Fibroblast of lung (primary cell): ENCODE data around the gene DCUN1D1.

Experiments
- EZH2 ChIP-seq: IDR thresholded peaks from 2 replicates; pipeline ENCODE4 v1.5.1; 2012; ENCODE audit warnings: low read length, control low read depth, mild to moderate bottlenecking; ENCODE audit errors: missing control alignments
- TF ChIP-seq, protein P1 (sequence below), 2 donors: IDR thresholded peaks in 1 of 2; conservative IDR thresholded peaks in 1 of 2; 1 replicate in 1 of 2; 2 replicates in 1 of 2; pipeline ENCODE4 v1.5.1; 2011 to 2012; ENCODE audit warnings: low read length in 2 of 2, control low read depth in 1 of 2, inconsistent platforms in 1 of 2, low read depth in 1 of 2, mild to moderate bottlenecking in 1 of 2

DNA sequence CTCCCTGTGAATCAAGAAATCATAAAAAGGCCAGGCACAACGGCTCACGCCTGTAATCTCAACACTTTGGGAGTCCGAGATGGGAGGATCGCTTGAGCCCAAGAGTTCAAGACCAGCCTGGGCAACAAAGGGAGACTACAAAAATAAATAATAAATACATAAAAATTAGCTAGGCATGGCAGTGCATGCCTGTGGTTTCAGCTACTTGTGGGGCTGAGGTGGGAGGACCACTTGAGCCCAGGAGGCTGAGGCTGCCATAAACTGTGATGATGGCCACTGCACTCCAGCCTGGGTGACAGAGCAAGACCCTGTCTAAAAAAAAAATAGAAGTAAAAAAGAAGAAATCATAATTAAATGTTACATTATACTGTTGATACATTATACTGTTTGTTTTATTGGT is 28.0 kb upstream of the DCUN1D1 start:
- TF ChIP-seq, protein P1, sequence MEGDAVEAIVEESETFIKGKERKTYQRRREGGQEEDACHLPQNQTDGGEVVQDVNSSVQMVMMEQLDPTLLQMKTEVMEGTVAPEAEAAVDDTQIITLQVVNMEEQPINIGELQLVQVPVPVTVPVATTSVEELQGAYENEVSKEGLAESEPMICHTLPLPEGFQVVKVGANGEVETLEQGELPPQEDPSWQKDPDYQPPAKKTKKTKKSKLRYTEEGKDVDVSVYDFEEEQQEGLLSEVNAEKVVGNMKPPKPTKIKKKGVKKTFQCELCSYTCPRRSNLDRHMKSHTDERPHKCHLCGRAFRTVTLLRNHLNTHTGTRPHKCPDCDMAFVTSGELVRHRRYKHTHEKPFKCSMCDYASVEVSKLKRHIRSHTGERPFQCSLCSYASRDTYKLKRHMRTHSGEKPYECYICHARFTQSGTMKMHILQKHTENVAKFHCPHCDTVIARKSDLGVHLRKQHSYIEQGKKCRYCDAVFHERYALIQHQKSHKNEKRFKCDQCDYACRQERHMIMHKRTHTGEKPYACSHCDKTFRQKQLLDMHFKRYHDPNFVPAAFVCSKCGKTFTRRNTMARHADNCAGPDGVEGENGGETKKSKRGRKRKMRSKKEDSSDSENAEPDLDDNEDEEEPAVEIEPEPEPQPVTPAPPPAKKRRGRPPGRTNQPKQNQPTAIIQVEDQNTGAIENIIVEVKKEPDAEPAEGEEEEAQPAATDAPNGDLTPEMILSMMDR (conservative IDR thresholded peaks at IDR 0.05 in 1 of 2, IDR thresholded peaks at IDR 0.05 in 1 of 2; ENCODE audit: low read depth in 1 of 2, low read length in 2 of 2): no peak
- TF ChIP-seq EZH2: no peak
